GM18502 (cell line): ENCODE data around the gene ARHGEF5.
A peak's percentile ranks its signal among the peaks of the same experiment; 100 is the strongest.
"Not testable (repeated sequence)": the region's sequence is repeated elsewhere in the genome, so short reads cannot be mapped to it uniquely, and the experiment has no call there.

ENCODE experiments used
- ATAC-seq: cut with Tn5 transposase; IDR thresholded peaks from one replicate; pipeline ENCODE4 v1.9.1; 2021; ENCODE audit warnings: mild to moderate bottlenecking; ENCODE audit not compliant: unreplicated experiment, poor library complexity

The ARHGEF5 gene

DNA sequence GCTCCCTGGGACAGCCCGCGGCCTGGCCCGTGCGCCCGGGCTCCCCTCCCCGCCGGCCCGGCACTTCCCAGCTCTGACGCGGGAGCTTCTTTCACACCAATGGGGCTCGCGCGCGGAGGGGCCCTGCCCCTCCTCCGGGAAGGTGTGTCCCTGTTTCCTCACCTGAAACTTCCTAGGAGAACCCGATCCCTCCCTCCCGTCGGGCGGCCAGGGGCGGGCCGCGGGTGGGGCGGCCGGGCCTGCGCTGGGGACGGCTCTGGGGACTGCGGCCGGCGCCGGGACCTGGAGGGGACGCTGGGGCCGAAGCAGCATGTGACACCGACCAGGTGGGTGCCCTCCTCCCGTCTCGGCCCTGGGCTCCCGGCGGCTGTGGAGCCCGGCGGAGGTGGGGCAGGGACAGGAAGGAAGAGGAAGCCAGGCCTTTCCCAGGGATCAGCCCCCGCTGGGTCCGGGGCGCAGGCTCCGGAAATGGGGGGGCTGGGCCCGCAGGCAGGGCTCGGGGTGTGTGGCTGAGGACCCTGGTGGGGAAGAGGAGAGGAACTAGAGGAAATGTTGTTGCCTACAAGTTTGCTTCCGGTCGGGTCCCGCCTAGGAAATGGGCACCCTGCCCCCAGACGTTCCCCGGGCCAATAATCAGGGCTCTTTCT lies at the start of gene ARHGEF5:
TSS of gene ARHGEF5 (plus strand) at position 227 of the 647 bp plus-strand sequence. CDS start 7,268 bp downstream, outside the sequence.
- peak; percentile 79 for ATAC-seq

DNA sequence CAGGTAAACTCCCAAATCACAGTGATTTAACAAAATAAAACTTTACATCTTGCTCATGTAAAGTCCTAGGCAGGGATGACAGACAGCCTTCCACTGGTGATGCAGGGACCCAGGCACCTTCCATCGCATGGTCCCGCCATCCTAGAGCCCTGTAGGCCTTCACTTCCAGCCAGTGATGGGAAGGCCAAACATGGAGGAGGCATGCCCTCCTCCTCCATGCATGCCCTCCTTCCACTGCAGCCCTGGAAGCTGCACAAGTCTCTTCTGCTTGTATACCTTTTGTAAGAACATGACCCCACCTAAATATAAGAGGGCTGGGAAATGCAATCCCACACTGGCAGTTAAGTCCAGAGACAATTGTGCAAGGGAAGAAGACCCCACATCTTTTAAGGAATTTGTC lies 45.5 kb upstream of the ARHGEF5 start:
- ATAC-seq, result not testable (repeated sequence)

DNA sequence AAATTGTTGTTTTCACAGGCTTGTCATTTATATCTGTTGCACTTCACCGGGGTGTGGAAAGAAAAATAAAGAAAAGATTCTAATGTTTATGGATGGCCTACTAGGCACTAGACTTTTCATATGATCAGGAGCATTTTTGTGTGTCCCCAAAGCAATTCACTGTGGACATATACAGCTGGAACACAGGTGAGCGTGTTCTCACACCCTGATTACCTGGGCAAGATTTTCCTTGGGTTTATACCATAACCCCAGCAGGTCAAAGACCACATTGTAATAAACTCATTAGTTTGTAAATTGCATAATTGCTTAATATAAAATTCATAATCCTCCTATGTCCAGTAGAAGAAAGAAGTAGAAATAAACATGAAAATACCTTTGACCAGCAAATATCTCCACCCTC lies 44.0 kb upstream of the ARHGEF5 start:
- not testable (repeated sequence) for ATAC-seq

DNA sequence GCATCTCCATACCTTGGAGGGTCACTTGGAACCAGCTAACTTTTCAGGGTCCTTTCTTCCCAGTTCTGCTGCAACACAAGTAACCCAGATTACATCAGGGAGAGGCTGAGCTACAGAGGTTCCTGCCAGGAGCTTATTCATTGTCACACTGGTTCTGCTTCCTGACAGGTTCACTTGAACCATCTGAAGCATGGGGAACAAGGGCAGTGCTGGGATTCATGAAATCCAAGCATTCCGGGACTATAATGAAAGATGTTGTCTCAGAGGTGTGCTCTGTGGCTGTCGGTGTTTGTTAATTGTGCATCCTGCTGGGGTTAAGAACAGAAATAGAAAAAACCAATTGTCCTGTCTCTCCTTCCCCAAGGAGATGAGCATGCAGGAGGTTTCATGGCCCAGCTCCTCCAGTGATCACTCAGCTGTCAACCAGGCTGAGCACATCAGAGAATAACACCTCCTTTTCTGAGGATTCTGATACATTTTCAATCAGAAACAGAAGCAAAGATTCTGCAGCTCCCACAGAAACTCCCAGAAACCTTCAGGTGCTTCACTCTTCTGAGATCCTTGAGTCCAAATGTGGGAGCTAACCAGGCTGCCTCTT lies 43.2 kb upstream of the ARHGEF5 start, which contains the start of gene OR2A1:
TSS of gene OR2A1 (plus strand) at position 548 of the 598 bp plus-strand sequence. CDS start 5,706 bp downstream, outside the sequence.
- not testable (repeated sequence) for ATAC-seq

DNA sequence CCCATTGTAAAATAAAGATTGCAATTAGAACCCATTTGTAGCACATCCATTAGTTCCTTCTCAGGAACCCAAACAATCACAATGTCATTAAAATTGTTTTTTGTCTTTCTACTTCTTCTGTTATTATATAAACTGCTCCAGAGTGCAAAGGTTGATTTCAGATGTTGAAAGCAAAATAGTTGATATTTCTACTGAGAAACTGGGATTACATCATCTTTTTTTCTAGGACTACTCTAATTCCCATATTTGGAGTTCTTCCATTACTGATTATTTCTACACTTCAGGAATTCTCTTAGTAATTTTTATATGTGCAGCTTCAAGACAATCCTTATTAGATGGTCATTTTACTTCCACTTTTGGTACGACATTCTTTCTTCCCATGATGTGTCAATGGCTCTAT lies 37.7 kb upstream of the ARHGEF5 start:
- ATAC-seq, result not testable (repeated sequence)

DNA sequence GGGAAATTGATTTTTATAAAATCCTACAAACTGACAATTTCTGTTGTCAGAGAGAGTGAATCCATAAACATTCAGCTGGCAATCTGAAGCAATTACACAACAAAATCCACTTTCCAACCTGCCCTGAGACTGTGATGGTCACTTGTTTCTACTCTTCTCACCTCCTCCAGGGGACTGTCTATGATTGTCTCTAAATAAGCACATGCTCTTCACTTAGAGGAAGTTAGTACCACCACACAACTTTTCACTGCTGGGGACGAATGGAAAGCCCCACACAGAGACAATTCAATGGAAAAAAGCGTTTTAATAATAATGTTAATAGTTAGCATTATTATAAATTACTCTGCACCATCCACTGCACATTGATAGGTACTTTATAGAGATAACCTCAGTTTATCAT lies 35.7 kb upstream of the ARHGEF5 start:
- ATAC-seq, result not testable (repeated sequence)

DNA sequence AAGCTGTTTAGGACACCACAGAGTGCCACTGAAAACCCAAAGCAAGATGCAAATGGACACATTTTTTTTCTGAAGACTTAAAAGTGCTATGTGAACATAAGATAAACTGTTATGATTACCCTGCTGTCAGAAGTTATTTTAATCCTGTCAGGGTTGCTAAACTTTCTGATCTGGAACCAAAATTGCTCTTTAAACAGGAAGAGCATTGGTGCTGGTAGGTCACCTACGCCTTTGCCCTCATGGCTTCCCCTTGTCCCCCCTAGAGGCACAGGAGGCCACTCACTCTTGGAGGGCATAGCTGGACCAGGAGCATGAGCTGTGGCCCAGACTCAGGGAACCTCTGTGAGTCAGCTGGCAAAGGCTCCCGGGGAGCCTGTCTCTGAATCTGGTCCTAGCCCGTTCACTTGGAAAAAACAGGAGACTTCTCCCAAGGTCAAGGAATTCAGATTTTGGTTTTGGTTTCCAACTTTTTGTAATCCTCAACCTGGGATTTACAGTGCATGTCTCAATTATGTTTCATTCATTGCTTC lies 33.5 kb upstream of the ARHGEF5 start:
- not testable (repeated sequence) for ATAC-seq

DNA sequence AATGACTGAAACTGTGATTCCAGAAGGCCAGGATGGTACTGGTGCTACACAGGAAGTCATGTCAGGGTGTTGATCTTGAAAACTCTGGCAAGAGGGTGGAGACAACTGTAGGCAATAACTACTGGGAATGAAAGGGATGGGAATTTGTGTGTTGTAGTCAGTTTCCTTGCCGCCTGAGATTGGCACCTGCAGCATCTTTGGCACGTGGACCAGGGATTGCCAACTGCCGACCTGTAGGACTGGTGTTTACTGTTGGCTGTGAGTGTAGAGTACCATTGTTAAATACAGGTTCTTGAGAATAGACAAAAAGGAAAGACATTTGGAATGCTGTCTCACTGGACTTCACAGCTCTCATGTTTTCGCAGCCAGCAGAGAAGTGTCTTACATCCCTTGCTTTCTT lies 31.8 kb upstream of the ARHGEF5 start:
- ATAC-seq, result not testable (repeated sequence)

DNA sequence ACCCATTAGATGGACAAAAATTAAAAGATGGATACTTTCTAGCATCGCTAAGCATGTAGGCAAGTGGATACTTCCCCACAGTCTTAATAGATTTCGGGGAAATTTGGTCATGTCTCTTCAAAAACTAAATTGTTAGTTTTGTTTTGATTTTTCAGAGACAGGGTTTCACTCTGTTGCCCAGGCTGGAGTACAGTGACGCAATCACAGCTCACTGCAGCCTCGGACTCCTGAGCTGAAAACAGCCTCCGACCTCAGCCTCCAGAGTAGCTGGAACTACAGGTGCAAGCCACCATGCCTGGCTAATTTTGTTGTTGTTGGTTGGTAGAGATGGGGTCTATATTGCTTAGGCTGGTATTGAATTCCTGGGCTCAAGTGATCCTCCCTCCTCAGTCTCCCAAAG lies 29.3 kb upstream of the ARHGEF5 start:
- not testable (repeated sequence) for ATAC-seq

DNA sequence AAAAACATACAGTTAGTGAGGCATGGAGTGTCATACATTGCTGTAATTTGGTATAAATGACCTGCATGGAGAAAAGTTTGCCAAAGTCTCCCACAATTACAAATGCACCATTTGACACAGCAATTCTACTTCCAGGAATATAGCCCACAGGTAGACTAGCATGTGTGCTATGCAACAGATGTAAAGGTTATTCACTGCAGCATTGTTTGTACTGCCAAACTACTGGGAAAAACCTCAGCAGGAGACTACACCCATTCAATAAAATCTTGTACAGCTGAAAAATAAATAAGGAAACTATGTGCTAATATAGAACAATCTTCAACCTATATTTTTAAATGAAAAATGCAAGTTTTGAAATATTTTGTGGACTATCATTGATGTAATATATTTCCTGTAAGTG lies 25.2 kb upstream of the ARHGEF5 start:
- ATAC-seq, result not testable (repeated sequence)

DNA sequence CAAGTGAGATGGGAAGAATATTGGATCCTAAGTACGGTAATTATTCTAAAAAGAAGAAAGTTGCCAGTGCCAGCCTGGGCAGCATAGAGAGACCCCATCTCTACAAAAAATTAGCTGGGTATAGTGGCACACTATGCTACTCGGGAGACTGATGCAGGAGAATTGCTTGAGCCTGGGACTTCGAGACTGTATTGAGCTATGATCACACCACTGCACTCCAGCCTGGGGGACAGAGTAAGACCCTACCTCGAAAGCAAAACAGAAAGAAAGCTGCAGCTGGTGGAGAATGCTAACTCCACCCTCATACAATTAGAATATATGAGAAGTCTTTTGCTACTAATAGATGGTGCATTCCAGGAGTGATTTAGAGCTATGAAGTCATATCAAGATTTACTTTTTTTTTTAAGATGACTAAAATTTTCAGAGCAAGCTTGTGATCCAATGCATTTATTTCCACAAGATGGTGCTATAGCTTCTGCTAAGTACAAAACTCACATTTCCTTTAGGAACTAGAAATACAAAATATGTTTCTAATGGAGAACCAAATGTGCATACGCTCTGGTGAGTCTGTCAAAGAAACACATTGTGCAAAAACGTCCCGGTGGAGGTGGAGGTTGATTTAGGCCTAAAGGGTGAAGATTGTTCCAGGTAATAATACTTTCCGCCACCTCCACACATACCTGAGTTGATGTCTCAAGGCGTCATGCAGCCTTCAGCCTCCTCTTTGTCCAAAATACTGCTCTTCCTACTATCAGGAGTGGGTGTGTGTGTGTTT lies 23.8 kb upstream of the ARHGEF5 start:
- ATAC-seq, result peak; percentile 66

DNA sequence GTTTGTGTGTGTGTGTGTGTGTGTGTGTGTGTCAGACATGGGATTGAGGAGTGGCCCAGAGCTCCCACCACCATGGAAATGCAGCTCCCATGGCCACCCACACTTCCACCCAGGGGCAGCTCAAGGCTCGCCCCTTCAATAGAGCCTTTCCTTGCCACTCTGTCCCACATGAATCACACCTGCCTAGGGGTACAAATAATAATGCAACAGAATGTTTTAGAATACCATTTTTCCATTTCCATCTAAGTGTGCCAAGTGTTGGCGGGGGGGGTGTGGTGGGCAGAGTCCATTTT lies 23.3 kb upstream of the ARHGEF5 start:
- not testable (repeated sequence) for ATAC-seq

DNA sequence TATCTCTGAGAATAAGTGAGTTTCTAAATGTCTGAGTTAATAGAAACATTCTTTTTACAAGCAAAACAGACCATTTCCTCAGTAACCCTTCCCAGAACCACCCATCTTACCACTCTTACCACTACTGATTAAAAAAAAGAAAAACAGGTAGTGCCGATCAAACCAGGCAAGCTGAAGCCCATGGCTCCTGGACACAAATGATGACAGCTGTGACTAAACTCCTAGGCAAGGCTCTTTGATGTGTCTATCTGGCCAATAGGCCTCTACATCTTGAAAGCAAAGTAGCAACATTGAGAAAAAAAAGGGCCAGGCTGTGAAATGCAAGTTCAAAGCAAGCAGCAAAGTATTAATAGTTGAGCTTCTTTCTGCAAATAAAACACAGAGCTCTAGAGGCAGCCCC lies 6.6 kb upstream of the ARHGEF5 start:
- ATAC-seq, result peak; percentile 34

DNA sequence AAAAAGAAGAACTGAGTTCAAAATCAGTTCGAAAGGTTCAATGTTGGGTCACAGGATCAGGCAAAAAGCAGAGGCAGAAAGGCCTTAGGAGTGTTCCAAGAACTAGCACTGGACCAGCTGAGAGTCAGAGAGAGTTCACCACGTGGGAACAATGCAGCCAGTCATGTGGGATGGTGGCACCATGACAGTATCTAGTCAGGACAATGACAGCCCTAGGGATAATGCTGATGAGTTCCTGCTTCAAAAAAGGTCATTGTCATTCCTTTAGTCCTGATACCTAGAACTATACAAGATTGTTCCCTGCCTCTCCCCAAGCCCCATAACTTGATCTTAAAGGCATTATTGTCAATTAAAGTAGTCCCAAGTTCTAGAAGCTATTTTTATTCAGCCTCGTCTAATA lies 3.5 kb upstream of the ARHGEF5 start:
- ATAC-seq, result not testable (repeated sequence)

DNA sequence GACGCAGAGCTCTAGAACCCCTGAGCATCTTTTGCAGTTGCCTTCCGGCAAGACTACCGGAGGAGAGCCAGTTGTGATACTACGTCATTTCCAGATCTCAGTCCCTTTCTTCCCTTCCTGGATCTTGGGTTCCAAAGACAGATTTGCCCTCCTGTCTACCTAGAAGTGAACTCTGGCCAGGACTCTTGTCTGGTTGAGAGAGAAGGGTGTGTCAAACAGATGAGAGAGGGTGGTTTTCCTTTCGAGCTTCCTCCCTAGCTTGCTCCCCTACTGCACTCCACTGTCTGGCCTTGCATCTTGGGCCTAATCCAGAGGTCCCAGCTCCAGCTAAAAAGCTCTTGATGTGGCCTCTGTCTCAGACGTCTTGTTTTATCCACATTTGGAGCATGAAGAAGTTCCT lies 983 bp downstream of the ARHGEF5 start:
- ATAC-seq, result not testable (repeated sequence)

DNA sequence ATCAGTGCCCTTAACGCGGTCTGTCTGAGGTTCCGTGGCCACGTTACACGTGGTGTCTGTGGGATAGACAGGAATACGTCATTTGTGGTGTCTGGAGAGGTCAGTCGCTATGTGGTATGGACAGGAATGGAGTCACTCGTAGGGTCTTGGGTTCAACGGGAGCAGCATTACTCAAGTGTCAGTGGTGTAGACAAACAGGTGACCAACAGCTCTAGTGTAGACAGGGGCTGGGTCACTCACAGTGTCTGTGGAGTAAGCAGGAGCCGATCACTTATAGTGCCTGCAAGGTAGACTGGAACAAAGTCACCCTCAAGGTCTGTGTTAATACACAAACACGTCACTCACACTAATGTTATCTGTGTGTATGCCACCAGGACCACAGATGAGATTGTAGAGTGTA lies 1.7 kb downstream of the ARHGEF5 start:
- not testable (repeated sequence) for ATAC-seq

DNA sequence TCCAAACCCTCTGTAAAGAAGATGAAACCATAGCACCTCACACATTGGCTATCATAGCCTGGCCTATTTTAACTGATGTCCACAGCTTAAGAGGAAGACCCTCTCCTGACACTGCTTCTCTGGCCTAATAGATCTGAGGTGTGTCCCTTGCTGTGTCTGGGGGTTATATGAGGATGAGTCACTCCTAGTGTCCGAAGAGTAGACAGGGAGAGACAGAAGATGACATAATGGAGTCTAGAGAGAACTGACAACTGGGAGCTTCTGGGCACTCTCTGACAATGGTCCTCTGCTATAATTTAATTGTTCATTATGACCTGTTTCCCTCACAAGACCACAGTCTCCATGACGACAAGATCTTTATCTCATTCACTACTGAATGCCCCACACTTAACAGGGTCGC lies 6.9 kb downstream of the ARHGEF5 start:
- ATAC-seq, result not testable (repeated sequence)

DNA sequence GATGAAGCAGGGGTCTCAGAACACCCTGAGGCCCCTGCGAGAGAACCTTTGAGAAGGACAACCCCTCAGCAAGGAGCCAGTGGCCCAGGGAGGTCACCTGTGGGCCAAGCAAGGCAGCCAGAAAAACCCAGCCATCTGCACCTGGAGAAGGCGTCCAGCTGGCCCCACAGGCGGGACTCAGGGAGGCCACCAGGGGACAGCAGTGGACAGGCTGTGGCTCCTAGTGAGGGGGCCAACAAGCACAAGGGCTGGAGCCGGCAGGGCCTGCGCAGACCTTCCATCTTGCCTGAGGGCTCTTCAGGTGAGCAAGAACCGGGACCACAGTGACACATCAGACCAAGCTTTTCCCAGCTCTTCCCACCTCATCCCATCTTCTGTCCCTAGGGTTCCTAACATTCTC lies 10.3 kb downstream of the ARHGEF5 start:
- ATAC-seq, result not testable (repeated sequence)

DNA sequence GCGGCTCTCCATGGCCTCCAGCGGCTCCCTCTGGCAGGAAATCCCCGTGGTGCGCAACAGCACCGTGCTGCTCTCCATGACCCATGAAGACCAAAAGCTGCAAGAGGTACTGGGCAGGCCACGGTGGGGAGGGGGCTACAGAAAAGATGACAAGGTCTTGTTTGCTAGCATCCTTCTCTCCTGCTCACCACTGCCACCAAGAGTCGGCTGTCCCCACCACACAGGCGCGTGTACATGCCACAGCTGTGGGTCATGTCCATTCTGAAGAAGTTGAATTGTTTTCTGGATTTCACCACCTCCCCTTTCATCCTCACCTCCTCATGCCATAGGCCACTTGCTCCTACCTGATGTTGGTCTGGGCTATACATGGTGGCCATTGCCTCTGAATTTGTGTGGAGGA lies 12.0 kb downstream of the ARHGEF5 start:
- ATAC-seq, result not testable (repeated sequence)

DNA sequence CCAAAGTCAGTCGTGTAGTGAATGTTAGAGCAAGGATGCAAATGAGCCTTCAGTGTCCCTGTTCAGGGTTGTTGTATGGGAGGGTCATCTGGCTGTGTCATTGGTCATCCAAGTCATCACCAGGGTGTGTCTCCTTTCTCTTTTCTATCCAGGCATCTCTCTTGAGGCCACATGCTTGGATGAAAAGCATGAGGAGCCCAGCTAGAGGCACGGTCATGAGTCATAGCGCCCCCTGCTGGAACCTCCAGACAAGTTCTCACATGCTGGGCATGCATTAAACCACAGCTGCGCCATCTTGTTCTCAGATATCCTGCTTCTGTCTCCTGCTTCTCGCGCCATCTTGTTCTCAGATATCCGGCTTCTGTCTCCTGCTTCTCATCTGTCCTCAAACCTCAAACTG lies 14.0 kb downstream of the ARHGEF5 start:
- peak; percentile 41 for ATAC-seq

DNA sequence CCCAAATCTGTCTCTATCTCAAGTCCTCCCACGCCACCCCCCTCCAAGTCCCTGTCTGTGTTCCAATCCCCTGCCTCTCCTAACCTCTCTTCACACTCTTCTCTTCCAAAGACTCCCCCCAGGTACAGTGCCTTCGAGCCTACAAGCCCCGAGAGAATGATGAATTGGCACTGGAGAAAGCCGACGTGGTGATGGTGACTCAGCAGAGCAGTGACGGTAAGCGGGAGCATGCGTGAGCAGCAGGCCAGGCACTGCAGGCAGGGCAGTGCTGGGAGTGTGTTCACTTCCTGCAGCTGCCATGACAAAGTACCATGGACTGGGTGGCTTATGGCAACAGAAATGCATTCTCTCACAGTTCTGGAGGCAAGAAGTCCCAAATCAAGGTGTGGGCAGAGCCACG lies 23.4 kb downstream of the ARHGEF5 start:
- no peak for ATAC-seq
